Measurements from ENCODE around the gene MAGOH. TPM values are rescaled to one million over a fixed set of nuclear protein-coding genes. Genes with fewer than 3 reads are reported as not detected.

Gene MAGOH
- total and polyA plus RNA-seq, 9 of the 15 experiments (the other 6 are each of a cell fraction or from before 2014, with no cell fraction given) = 102 to 342 (median 135) TPM

- TF ChIP-seq ZNF696 (CRISPR knock-in tag; conservative IDR thresholded peaks at IDR 0.05) (no peak), SMARCA4 (IDR thresholded peaks at IDR 0.05) (peak; percentile 83), MCM5 (IDR thresholded peaks at IDR 0.05; ENCODE audit: low read depth) (no peak), HCFC1 (IDR thresholded peaks at IDR 0.05; ENCODE audit: low read depth, low read length) (no peak), RBM15 (IDR thresholded peaks at IDR 0.05; ENCODE audit: insufficient read depth, low read length) (no peak), CREB5 (CRISPR knock-in tag; IDR thresholded peaks at IDR 0.05) (no peak), ARID3B (CRISPR knock-in tag; IDR thresholded peaks at IDR 0.05; ENCODE audit: borderline replicate concordance) (no peak), TEAD2 (tag; IDR thresholded peaks at IDR 0.05) (no peak), ESRRA (IDR thresholded peaks at IDR 0.05; ENCODE audit: borderline replicate concordance, low read depth) (peak; percentile 44; the same call in 1 of the 2 replicates), SIX5 (IDR thresholded peaks at IDR 0.05; ENCODE audit: borderline replicate concordance in 1 of 2, insufficient read depth in 1 of 2, low read depth in 1 of 2, low read length in 2 of 2) (no peak), TAF15 (IDR thresholded peaks at IDR 0.05; ENCODE audit: low read depth, low read length) (no peak), NFIC (IDR thresholded peaks at IDR 0.05) (peak; percentile 38), MTA3 (IDR thresholded peaks at IDR 0.05; ENCODE audit: borderline replicate concordance) (0 out of 2 replicates have a peak, but pooled peaks have one; percentile 23), MED1 (CRISPR knock-in tag; IDR thresholded peaks at IDR 0.05; ENCODE audit: borderline replicate concordance) (no peak), PHTF2 (CRISPR knock-in tag; IDR thresholded peaks at IDR 0.05) (no peak), ZBTB34 (CRISPR knock-in tag; IDR thresholded peaks at IDR 0.05) (no peak), E2F4 (CRISPR knock-in tag; IDR thresholded peaks at IDR 0.05; ENCODE audit: low read depth) (no peak), E2F8 (IDR thresholded peaks at IDR 0.05; ENCODE audit: low read depth, partially characterized antibody) (no peak), ZNF76 (CRISPR knock-in tag; IDR thresholded peaks at IDR 0.05; ENCODE audit: borderline replicate concordance) (no peak)
These were observed 55.0 kb downstream of the MAGOH start (continued) for GRCh38 chr1:53183095-53183990.

Data from K562 (cell line).